ENCODE measurements around the gene GAS7. TPM values are rescaled to one million over a fixed set of nuclear protein-coding genes. Genes with fewer than 3 reads are reported as not detected.

GAS7 gene
- total RNA-seq, 2 donors from 2014 or later, result 6.3 to 22.9 TPM

DNA sequence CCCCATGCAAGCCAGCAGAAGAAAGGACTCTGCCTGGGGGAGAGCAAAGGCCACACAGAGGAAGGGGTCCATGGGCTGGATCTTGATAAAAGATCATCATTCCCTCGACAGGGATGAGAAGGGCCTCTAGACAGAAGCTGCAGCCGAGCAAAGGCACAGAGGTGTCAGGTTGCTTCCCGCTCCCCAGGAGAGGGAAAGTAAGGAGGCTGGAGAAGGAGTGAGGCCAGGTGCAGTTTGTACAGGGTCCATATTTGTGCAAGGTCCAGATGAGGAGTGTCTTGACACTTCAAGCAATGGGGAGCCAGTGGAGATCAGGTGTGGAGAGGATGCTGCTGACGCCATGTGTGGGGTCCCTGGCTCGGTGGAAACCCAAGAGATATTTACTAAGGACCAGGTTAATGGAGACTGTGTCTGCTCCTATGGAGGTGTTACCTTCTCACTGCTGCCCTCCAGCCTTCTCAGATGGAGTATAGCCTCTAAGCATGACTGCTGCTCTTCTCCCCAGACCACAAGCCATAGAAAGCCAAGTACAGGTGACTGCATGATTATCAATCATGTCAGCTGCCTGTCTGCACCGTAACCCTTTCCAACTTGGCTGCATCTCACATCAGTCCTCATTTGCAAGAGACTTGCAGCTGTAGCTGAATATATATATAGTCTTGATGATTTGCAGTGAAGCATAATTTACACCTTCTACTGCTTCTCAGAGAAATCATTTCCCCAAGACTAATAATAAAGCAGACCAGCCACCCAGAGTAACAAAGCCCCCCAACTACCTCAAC lies 21.1 kb downstream of the GAS7 start:
- no peak for DNase-seq
- ATAC-seq, result no peak
- intact Hi-C loops (cut with DNase I, micrococcal nuclease), result no loop called here

DNA sequence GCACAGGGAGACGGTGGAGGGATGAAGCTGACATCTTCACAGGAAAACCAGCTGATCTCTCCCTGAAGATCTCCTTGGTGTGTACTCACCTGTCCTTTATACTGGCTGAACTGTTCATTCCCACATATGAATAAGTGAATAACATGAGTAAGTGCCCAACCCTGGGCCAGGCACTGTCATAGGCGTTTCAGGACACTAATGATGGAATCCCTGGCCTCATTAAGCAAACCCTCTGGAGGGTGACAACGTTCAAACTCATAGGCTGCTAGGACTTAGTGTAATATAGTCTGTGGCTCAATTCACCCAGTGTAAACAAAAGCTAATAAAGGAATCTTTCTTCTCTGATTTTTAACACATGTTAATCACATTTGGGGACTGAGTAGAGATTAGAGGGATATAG lies 24.5 kb downstream of the GAS7 start:
- no peak for ATAC-seq
- intact Hi-C loops (cut with DNase I, micrococcal nuclease), result no loop called here

DNA sequence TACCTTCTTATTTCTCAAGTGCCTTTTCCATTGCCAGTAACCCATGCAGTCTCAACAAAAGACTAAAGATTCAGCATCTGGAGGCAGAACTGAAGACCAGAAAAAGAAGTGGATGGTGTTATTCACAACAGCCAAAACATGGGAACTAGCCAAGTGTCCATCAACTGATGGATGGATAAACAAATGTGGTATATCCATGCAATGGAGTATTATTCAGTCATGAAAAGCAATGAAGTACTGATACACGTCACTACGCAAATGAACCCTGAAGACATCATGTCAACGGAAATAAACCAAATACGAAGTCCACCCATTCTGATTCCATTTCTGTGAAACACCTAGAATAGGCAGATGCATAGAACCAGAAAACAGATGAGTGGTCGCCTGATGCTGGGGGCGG lies 25.6 kb downstream of the GAS7 start:
- intact Hi-C loops (cut with DNase I, micrococcal nuclease), result no loop called here
- DNase-seq (no peak), ATAC-seq (no peak)

More for the DNA sequence above, 24.5 kb downstream of the GAS7 start:
- DNase-seq, result no peak

DNA sequence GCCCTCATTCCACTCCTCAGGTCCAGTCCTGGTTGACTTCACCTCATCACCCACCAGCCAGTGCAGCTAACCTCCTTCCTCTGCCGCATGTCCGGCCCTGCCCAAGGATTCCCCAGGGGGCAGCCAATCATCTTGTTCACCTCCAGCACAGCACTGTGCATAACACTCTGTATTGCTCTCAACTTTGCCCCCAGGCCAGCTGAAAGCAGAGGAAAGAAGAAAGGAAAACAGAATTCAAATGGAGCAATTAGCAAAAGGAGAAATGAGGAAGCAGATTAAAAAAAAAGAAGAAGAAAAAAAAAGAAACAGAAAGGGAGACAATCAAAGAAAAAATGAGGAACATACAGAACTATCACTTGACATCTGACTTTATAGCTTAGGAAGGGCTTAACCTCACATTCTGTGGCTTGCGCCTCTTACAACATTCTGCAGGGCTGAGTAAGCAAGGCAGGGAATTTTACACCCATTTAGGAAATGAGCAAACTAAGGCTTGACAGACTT lies 26.1 kb downstream of the GAS7 start:
- DNase-seq, result no peak
- no peak for ATAC-seq
- intact Hi-C loops (cut with DNase I, micrococcal nuclease), result no loop called here

DNA sequence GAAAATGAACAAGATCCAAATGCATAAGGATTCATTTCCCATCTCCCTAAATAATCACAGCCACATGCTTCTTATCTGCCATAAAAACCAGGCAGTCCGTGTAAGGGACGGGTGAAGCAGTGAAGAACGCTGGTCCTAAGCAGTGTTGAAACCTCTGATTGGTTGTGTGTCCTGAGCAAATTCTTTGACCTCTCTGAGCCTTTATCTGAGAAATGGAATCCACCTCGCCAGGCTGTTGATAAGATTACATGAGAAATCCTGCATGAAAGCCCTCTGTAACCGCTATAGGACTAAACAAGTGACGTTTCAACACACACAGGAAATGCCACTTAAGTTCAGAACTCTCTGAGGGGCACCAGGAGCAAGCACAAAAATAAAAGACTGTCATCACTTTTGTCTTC lies 26.8 kb downstream of the GAS7 start:
- DNase-seq, result no peak
- no peak for ATAC-seq
- intact Hi-C loops (cut with DNase I, micrococcal nuclease), result no loop called here

DNA sequence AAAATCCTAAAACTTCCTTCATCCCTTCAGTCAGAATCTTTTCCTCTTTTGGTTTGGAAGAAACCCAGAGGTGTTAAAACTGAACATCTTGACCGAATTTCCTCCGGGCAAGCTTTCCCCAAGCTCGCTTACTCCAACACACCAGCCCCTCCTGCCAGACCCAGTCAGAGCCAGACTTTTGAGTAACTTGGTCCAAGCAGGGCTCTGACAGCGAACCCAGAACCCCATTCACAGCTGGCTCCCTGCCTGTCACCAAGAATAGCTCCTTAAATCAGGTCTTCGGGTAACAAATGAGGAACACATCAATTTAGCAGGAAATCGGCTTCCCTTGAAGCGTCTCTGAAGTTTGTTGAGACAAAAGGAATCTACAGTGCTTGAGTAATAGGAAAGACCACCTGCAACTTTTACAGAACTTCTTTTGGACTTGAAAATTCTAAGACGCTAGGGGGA lies 27.3 kb downstream of the GAS7 start:
- intact Hi-C loops (cut with DNase I, micrococcal nuclease), result no loop called here
- ATAC-seq (no peak), DNase-seq (no peak)

DNA sequence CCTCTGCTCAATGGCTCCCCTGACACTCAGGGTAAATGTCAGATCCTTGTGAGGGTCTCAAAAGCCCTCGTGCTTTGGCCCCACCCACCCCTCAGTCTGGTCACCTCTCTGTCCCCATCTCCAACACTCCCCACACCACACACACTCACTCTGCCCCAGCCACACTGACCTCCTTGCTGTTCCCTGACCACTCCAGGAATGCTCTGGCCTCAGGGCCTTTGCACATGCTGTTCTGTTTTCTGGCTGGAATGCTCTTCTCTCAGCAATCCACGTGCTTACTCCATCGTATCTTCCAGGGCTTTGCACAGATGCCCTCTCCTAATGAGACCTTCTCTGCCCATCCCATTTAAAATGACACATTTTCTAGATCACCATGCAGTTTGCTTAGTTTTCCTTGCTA lies 28.2 kb downstream of the GAS7 start:
- no peak for ATAC-seq
- intact Hi-C loops (cut with DNase I, micrococcal nuclease), result no loop called here
- DNase-seq, result no peak

DNA sequence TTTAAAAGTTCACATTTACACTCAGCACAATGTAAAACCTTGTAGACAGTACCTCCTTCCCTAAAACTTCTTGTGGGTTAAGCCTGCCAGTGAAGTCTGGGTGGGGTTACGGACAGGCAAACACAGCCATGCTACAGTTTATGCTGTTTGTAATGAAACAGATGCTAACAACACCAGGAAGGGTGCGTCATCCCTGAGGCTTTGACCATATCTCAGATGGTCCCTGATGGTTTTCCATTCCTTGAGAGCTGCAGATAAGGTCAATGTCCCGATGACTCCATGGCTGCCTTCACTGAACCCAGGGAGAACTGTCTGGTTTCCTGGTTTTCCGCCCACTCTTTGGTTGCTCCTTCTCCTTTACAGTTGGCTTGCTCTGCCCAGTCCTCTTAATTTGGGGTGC lies 29.1 kb downstream of the GAS7 start:
- intact Hi-C loops (cut with DNase I, micrococcal nuclease), result no loop called here
- ATAC-seq, result no peak
- DNase-seq, result no peak

DNA sequence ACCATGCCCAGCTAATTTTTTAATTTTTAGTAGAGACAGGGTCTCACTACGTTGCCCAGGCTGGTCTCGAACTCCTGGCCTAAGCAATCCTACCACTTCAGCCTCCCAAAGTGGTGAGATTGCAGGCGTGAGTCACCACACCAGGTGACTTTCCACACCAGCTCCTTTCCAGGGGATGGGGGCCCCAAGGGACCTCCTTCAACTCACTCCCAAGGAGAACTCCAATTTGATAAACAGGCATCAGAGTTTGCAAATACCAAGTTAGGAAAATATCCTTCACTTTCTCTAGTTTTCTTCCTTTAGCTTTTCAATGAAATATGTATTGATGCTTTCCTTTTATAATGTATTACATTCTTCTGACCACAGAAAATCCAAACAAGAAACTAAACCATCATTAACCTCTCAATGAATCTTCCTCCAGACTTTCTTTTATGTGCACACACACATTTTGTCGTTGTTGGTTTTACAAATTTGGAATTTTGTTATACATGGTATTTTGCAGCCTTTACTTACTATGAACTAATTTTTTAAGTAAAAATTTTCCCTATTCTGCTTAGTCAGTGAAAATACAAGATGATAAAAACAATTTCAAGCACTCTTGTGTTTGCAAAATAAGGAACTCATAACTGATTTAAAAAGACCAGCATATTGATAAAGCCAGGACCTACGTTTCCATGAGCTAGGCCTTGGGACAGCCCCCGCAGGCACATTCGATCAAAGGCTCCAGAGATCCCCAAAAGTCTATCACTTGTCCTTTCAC lies 32.0 kb downstream of the GAS7 start:
- intact Hi-C loops (cut with DNase I, micrococcal nuclease), result no loop called here
- ATAC-seq, result no peak

DNA sequence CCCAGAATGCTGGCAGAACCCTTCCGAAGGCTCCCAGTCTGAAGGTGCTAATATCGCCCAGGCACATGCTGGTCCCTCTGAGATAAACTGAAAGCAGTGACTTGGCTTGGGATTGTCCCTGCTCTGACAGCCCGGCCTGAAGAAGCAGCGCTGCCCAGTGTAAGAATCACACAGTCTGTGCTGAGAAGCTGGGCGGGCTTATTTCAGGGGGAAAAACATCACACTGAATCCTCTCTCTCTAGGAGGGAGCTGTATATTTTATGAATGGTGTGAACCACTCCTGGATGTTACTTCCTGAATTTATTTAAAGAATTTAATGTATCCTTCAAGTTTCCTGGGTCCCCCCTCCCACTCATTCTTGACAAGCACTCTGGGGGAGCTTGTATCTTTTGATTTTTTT lies 36.3 kb downstream of the GAS7 start:
- intact Hi-C loops (cut with DNase I, micrococcal nuclease), result no loop called here
- ATAC-seq (no peak), DNase-seq (no peak)

More for the DNA sequence above, 32.0 kb downstream of the GAS7 start:
- no peak for DNase-seq

DNA sequence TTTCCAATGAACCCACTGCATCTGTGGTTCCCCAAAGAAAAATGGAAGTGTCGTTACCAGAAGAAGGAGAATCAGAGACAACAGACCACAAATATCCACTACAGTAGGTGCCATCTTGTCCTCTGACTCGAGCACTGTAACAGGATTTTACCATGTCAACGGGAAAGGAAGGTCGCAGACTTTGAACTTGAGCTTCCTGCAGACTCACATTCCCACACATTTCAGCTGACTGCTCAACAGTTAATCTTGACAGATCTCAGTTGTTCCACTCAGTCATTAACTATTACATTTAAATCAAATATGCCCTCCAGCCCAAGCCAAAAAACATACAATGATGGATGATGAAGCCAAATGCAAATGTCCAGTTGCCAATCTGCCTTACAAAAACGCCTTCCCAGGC lies 37.0 kb downstream of the GAS7 start:
- no peak for ATAC-seq
- no peak for DNase-seq
- intact Hi-C loops (cut with DNase I, micrococcal nuclease), result no loop called here

DNA sequence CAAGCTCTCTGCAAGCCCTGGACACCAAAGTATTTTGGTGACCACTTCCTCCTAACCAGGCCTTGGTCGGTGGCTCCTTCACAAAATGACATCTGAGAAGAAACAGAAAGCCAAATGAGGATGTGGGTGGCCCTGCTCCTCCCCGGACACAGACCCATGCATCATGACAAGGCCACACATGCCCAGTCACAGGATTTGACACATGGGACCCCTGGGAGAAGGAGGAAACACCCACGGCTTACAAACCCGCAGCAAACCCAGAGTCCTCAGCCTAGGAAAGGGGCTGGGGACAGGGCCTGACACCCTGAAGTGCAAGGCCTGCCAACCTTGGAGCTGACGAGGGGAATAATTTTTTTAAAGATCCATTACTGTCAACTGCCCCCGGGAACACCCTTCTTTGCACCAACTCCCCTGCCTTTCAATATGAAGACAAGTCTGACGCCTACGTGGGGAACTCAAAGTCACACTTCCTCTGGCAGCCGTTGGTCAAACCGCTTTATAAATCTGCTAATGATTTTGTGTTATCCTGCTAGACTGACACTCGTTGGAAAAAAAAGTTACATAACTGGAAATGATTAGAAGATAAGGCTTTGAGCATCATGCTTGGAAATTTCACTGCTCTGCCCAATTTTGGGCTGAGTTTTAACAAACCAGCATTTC lies 41.3 kb downstream of the GAS7 start:
- DNase-seq, result peak; percentile 31 to 55

DNA sequence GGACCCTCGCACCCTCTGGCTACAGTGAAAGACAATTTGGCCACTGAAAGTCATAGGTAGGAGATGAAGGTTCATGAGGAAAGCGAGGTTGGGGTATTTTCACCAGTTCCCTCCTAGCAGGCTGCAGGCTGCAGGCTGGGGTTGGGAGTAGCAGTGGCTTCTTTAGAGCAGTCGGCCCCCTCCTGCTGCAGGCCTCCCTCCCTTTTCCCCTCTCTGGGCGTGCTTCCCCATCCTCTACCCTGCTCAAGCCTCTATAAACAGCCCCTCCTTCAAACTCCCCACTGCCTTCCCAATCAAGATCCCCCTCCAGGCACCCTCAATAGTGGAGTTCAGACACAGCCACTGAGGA lies 41.8 kb downstream of the GAS7 start:
- ATAC-seq (no peak), DNase-seq (no peak)
- intact Hi-C loops (cut with DNase I, micrococcal nuclease), result no loop called here

More for the DNA sequence above, 41.3 kb downstream of the GAS7 start:
- ATAC-seq, result peak; percentile 26
- intact Hi-C loops (cut with DNase I, micrococcal nuclease), result no loop called here

DNA sequence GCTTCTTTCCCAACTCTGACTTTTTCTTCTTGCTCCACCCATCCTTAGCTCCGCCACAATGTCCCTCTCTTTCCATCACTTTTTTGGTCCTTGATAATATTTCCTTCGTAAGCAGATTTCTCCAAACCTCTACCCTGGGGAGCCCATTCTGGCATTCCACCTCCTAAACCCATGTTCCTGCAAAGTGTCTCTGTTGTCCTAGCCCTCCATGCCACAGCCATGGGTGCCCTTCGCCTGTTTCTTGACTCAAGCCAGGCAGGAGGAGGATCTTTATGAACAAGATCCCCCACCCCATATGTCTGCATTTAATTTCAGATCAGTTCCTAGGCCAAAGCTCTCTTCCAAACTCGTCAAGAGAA lies 42.4 kb downstream of the GAS7 start:
- intact Hi-C loops (cut with DNase I, micrococcal nuclease), result no loop called here
- DNase-seq, result no peak
- ATAC-seq, result no peak

DNA sequence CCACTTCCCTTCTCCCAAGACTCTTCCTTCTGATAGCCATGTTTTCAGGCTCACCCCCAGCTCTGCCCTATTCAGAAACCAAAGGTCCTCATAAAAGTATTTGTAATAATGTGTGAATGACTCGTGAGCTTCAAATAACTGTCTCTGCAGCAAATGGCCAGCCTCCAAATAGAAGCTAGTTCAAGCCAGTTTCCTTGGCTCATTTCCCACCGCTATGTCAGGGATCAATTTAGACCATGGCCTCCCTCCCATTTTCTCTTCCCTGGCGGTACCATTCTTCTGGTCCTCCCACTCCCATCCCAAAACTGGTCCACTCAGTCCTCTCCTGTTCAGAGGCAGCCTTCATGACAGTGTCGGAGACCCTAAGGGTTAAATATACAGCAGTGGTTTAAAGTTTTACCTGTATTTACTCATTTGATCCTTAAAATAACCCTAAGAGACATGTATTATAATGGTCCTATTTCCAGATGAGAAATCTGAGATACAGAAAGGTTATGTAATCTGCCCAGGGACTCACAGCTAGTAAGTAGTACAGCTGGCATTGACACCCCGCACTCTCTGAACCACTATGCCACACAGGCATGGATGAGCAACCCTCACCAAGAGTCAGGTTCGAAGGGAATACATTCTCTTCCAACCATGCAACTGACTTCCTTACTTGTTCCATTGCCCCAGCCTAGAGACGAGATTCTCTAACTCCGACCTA lies 42.9 kb downstream of the GAS7 start:
- intact Hi-C loops (cut with DNase I, micrococcal nuclease), result no loop called here
- ATAC-seq (no peak), DNase-seq (no peak)

DNA sequence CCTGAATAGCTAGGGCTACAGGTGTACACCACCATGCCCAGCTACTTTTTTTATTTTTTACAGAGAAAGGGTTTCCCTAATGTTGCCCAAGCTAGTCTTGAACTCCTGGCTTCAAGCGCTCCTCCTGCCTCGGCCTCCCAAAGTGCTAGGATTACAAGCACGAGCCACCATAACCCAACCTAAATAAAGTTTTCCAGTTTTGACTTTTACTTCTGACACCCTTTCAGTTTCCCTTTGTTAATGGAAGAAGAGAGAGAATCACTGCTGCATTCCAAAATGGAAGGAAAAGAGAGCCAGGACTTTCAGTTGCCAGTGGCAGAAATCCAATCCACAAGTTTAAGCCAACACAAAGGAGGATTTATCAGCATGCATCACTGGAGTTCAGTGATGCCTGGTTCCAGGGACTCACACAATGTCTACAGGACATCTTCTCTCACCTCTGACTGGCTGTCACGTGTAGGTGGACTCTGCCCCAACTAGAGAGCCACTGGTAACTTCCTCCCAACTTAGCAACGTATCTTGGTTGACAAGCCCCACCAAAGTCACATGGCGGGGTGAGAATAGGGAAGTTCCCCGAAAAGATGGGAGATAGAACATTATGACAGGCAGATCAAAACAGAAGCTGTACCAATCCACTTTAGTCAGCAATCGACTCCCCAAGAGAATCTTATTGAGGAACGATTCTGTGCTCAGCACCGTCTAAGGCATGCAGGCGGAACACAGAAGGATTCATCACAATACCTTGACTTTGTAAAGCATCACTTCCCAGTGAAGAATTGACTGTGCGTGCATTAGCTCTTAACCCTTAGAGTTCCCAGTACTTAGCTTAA lies 46.5 kb downstream of the GAS7 start:
- no peak for ATAC-seq
- intact Hi-C loops (cut with DNase I, micrococcal nuclease), result no loop called here
- peak in 1 of 2 donors; percentile 49 for DNase-seq

DNA sequence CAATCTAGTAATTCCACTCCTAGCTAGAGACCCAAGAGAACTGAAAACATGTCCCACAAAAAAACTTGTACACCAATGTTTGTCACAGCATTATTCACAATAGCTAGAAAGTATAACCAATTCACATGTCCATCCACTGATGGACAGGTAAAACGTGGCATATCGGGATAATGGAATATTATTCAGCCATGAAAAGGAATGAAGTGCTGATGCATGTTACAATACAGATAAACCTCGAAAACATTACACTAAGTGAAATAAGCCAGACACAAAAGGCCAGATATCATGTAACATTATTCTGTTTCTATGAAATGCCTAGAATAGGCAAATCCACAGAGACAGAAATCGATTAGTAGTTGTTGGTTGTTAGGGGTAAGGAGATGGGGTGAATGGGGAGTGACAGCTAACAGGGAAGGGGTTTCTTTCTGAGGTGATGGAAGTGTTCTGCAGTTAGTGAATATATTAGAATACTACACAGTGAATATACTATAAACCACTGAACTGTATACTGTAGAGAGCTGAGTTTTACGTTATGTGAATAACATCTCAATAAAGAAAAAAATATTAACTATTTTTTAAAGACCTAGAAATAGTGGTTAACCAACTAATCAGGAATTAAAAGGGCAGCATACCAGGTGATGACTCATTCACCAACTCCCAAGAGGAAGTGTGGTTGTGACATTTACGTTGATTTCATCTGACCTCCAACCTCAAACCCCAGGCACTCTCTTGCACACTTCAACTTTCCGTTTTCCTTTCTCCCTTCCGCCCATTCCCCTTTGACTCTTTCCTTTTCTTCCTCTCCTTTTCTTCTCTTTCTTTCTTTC lies 48.6 kb downstream of the GAS7 start:
- ATAC-seq, result no peak
- DNase-seq, result no peak
- intact Hi-C loops (cut with DNase I, micrococcal nuclease), result no loop called here
